HCT116 (cell line): ENCODE measurements around the gene TMEM42. TPM values are rescaled to one million over a fixed set of nuclear protein-coding genes. Genes with fewer than 3 reads are reported as not detected.

Source experiments
- ATAC-seq: fragments of 200-7000 bp; cut with Tn5 transposase; 2 replicates; pipeline ENCODE4 v1.9.1; 2020; ENCODE audit warnings: mild to moderate bottlenecking, moderate library complexity
- BruUV-seq: library from RNA; stranded (reverse); fragments of 400-500 nt; replicated peaks from 2 replicates; lab custom pipeline; 2021; lab: Mats Ljungman, UMichigan
- CTCF ChIA-PET: fragments of 300-600 bp; sonication (Branson Sonifier 250); formaldehyde crosslinking; loops from one replicate; lab custom pipeline; 2021; ENCODE audit warnings: antibody characterized with exemption; lab: Charles Lee
- POLR2A ChIA-PET: fragments of 300-600, 350-600 bp; sonication (Branson Sonifier 250); formaldehyde crosslinking; loops from one replicate; lab custom pipeline; 2021; ENCODE audit warnings: antibody characterized with exemption; lab: Charles Lee
- RAD21 ChIA-PET, 2 experiments: fragments of 300-600 bp; sonication (Branson Sonifier 250); formaldehyde crosslinking; loops; one replicate each; lab custom pipeline; 2023; ENCODE audit warnings: low total read pairs in 2 of 2; ENCODE audit not compliant: uncharacterized antibody in 2 of 2, unreplicated experiment in 2 of 2, low non-redundant PET in 1 of 2; lab: Charles Lee
- DNase-seq: peaks from one replicate; pipeline ENCODE4 v3.0.0-alpha.2; 2010; ENCODE audit warnings: low read depth, low spot score
- H2AFZ ChIP-seq: fragments of 200-600 bp; shearing (Covaris generic), sonication (generic); 2 replicates; pipeline ENCODE4 v1.6.1; 2017; ENCODE audit warnings: low read depth, mixed run types, mixed read lengths, antibody characterized with exemption, low read length; ENCODE audit not compliant: poor library complexity, severe bottlenecking
- H3K27ac ChIP-seq: 2 replicates; pipeline ENCODE4 v1.5.1; 2012; ENCODE audit warnings: low read depth, low read length
- H3K27me3 ChIP-seq: fragments of 200-600 bp; sonication (generic); 2 replicates; pipeline ENCODE4 v1.6.1; 2016; ENCODE audit warnings: mixed run types, low read length, mixed read lengths; ENCODE audit not compliant: insufficient read depth
- H3K36me3 ChIP-seq, 2 experiments: fragments of 200-500 bp in 1 of 2; fragments of 200-600 bp in 1 of 2; sonication (Bioruptor generic) in 1 of 2; sonication (generic) in 1 of 2; 2 replicates each; pipeline versions ENCODE4 v1.5.1 to v1.6.1; 2014 to 2016; ENCODE audit warnings: low read length in 2 of 2, inconsistent platforms in 1 of 2, mixed read lengths in 1 of 2, mixed run types in 1 of 2; ENCODE audit not compliant: insufficient read depth in 2 of 2, control insufficient read depth in 1 of 2
- H3K4me1 ChIP-seq, 2 experiments: fragments of 200-600 bp in 1 of 2; sonication (generic) in 1 of 2; 2 replicates each; pipeline versions ENCODE4 v1.5.1 to v1.6.1; 2012 to 2017; ENCODE audit warnings: low read length in 2 of 2, inconsistent platforms in 1 of 2, mild to moderate bottlenecking in 1 of 2, mixed read lengths in 1 of 2, mixed run types in 1 of 2, moderate library complexity in 1 of 2; ENCODE audit not compliant: insufficient read depth in 2 of 2, control insufficient read depth in 1 of 2
- H3K4me2 ChIP-seq: fragments of 200-600 bp; sonication (generic); 2 replicates; pipeline ENCODE4 v1.6.1; 2017; ENCODE audit warnings: mixed run types, low read length, mixed read lengths
- H3K4me3 ChIP-seq, 2 experiments: fragments of 200-600 bp in 1 of 2; sonication (generic) in 1 of 2; replicated peaks in 1 of 2; 2 replicates each; pipeline ENCODE4 v1.5.1; 2011 to 2016; ENCODE audit warnings: low read length in 2 of 2, control low read depth in 1 of 2, low read depth in 1 of 2, mild to moderate bottlenecking in 1 of 2, mixed read lengths in 1 of 2, mixed run types in 1 of 2
- H3K79me2 ChIP-seq: fragments of 200-600 bp; sonication (generic); 2 replicates; pipeline ENCODE4 v1.6.1; 2017; ENCODE audit warnings: mild to moderate bottlenecking, mixed run types, low read length, moderate library complexity, mixed read lengths; ENCODE audit not compliant: insufficient read depth
- H3K9ac ChIP-seq: fragments of 200-600 bp; sonication (generic); 2 replicates; pipeline ENCODE4 v1.6.1; 2016; ENCODE audit warnings: low read length, mixed read lengths
- H3K9me2 ChIP-seq: fragments of 200-600 bp; sonication (generic), shearing (Covaris generic); 2 replicates; pipeline ENCODE4 v1.6.1; 2017; ENCODE audit warnings: mixed run types, mild to moderate bottlenecking, moderate library complexity; ENCODE audit not compliant: insufficient read depth
- H3K9me3 ChIP-seq, 2 experiments: fragments of 200-500 bp in 1 of 2; fragments of 200-600 bp in 1 of 2; sonication (Bioruptor generic) in 1 of 2; sonication (generic) in 1 of 2; 2 replicates each; pipeline ENCODE4 v1.6.1; 2014 to 2017; ENCODE audit warnings: low read length in 2 of 2, mixed read lengths in 2 of 2, inconsistent platforms in 1 of 2, low read depth in 1 of 2, mild to moderate bottlenecking in 1 of 2, mixed run types in 1 of 2, moderate library complexity in 1 of 2; ENCODE audit not compliant: control insufficient read depth in 1 of 2, insufficient read depth in 1 of 2
- H4K20me1 ChIP-seq: fragments of 200-600 bp; sonication (generic), shearing (Covaris generic); 2 replicates; pipeline ENCODE4 v1.6.1; 2017; ENCODE audit warnings: mixed run types, mild to moderate bottlenecking, moderate library complexity; ENCODE audit not compliant: insufficient read depth
- CBX3 ChIP-seq: IDR thresholded peaks from 2 replicates; pipeline ENCODE4 v1.6.1; 2012; ENCODE audit warnings: low read depth
- CEBPB ChIP-seq: IDR thresholded peaks from 2 replicates; pipeline ENCODE4 v1.6.1; 2012; ENCODE audit warnings: low read depth
- CTCF ChIP-seq, 3 experiments: fragments of 200-600 bp in 1 of 3; sonication (generic) in 1 of 3; IDR thresholded peaks in 2 of 3; conservative IDR thresholded peaks in 1 of 3; 2 replicates each; pipeline ENCODE4 v1.5.1; 2012 to 2017; ENCODE audit warnings: low read depth in 2 of 3, low read length in 2 of 3, antibody characterized with exemption in 1 of 3, borderline replicate concordance in 1 of 3, control low read depth in 1 of 3, mild to moderate bottlenecking in 1 of 3, mixed read lengths in 1 of 3, mixed run types in 1 of 3, moderate library complexity in 1 of 3; ENCODE audit not compliant: insufficient read depth in 1 of 3
- EGR1 ChIP-seq: IDR thresholded peaks from 2 replicates; pipeline ENCODE4 v1.6.1; 2012; ENCODE audit warnings: low read depth
- ELF1 ChIP-seq: IDR thresholded peaks from 2 replicates; pipeline ENCODE4 v1.6.1; 2012; ENCODE audit warnings: low read depth, borderline replicate concordance
- EZH2 ChIP-seq: fragments of 200-600 bp; sonication (generic); IDR thresholded peaks from 2 replicates; pipeline ENCODE4 v1.6.1; 2017; ENCODE audit warnings: antibody characterized with exemption, mixed run types
- EZH2phosphoT487 ChIP-seq: fragments of 200-600 bp; IDR thresholded peaks from 2 replicates; pipeline ENCODE4 v1.6.1; 2018; ENCODE audit warnings: antibody characterized with exemption, borderline replicate concordance
- FOSL1 ChIP-seq: IDR thresholded peaks from 2 replicates; pipeline ENCODE4 v1.6.1; 2012; ENCODE audit warnings: low read depth
- JUND ChIP-seq: IDR thresholded peaks from 2 replicates; pipeline ENCODE4 v1.6.1; 2012
- MAX ChIP-seq: IDR thresholded peaks from 2 replicates; pipeline ENCODE4 v1.6.1; 2012
- POLR2A ChIP-seq: IDR thresholded peaks from 2 replicates; pipeline ENCODE4 v1.7.0; 2011; ENCODE audit warnings: borderline replicate concordance; ENCODE audit not compliant: insufficient read depth, insufficient read length; ENCODE audit errors: extremely low read depth
- POLR2AphosphoS5 ChIP-seq: IDR thresholded peaks from 2 replicates; pipeline ENCODE4 v1.6.1; 2011; ENCODE audit warnings: mild to moderate bottlenecking, low read depth, low read length, moderate library complexity
- SP1 ChIP-seq: IDR thresholded peaks from 2 replicates; pipeline ENCODE4 v1.6.1; 2012; ENCODE audit warnings: low read depth
- SRF ChIP-seq: IDR thresholded peaks from 2 replicates; pipeline ENCODE4 v1.6.1; 2012; ENCODE audit warnings: low read depth
- TCF7L2 ChIP-seq: IDR thresholded peaks from 2 replicates; pipeline ENCODE4 v1.7.0; 2011; ENCODE audit warnings: borderline replicate concordance, inconsistent platforms; ENCODE audit not compliant: insufficient read depth, insufficient read length; ENCODE audit errors: extremely low read depth
- ZBTB33 ChIP-seq: IDR thresholded peaks from 2 replicates; pipeline ENCODE4 v1.6.1; 2011; ENCODE audit warnings: mild to moderate bottlenecking, low read length, moderate library complexity; ENCODE audit not compliant: insufficient replicate concordance; ENCODE audit errors: extremely low read depth
- ZFX ChIP-seq: fragments of 450-650 bp; IDR thresholded peaks from 2 replicates; pipeline ENCODE4 v1.6.1; 2017
- intact Hi-C: fragments of 100-400 bp; cut with micrococcal nuclease; formaldehyde crosslinking; loops from 2 replicates; pipeline ENCODE4 v1.10.0; 2022
- total RNA-seq: library from RNA; stranded (reverse); gene quantifications from one replicate; pipeline ENCODE4 v1.2.1, GENCODE V29; 2021; ENCODE audit not compliant: unreplicated experiment

TMEM42 gene
- total RNA-seq, 1 experiment from 2014 or later = 13.9 TPM

- Histone ChIP-seq H3K4me2 (peak overlapping the region; percentile 83), H3K9me3 (no peaks in the 10 kb centered on the region), H4K20me1 (no peaks in the 10 kb centered on the region), H3K4me1 (peaks cover 40 to 46% of the 10 kb centered on the region in 2 experiments), H3K27ac (peak overlapping the region; percentile 41; the same call in 1 of the 2 replicates), H3K27me3 (no peaks in the 10 kb centered on the region), H3K4me3 (peak overlapping the region; percentile 8 to 44; a peak in 3 of 4 replicates), H3K79me2 (no peaks in the 10 kb centered on the region), H3K9ac (peak overlapping the region; percentile 59), H3K36me3 (no peaks in the 10 kb centered on the region), H3K9me2 (no peaks in the 10 kb centered on the region), H2AFZ (peak overlapping the region; percentile 12)
- DNase-seq (peak; percentile 74), ATAC-seq (peak; percentile 82)
- BruUV-seq = no TSS peak
- TF ChIP-seq SP1 = peak; percentile 66
- peak; percentile 52; the same call in 1 of the 2 replicates for TF ChIP-seq SRF
- no peak for TF ChIP-seq POLR2A
- no peak for TF ChIP-seq ZFX
- TF ChIP-seq CTCF (IDR thresholded peaks at IDR 0.05 in 2 of 3, conservative IDR thresholded peaks at IDR 0.05 in 1 of 3; ENCODE audit: borderline replicate concordance in 1 of 3, insufficient read depth in 1 of 3, low read depth in 2 of 3, low read length in 2 of 3) = no peak
- peak; percentile 92 for TF ChIP-seq JUND
- TF ChIP-seq EGR1 = no peak
- no peak for TF ChIP-seq EZH2
- TF ChIP-seq CBX3 = no peak
- no peak for TF ChIP-seq ELF1
- TF ChIP-seq MAX = no peak
- peak; percentile 49; the same call in 1 of the 2 replicates for TF ChIP-seq POLR2AphosphoS5
- TF ChIP-seq FOSL1 = peak; percentile 90
- TF ChIP-seq EZH2phosphoT487 = no peak
- peak; percentile 37; the same call in 1 of the 2 replicates for TF ChIP-seq CEBPB
- no peak for TF ChIP-seq TCF7L2
- no peak for TF ChIP-seq ZBTB33
- ChIA-PET RAD21 (no interaction called here), POLR2A (interaction anchor here (0.6 kb wide), 1 partner anchor 152 kb away, joined by 4 read pairs; no protein-coding TSS in a partner anchor), CTCF (no interaction called here)
- intact Hi-C loops = no loop called here
Measured at GRCh38 chr3:44885618-44886017, 23.9 kb downstream of the TMEM42 start.
